ENCODE data around the gene ZBTB7C. TPM values are rescaled to one million over a fixed set of nuclear protein-coding genes. Genes with fewer than 3 reads are reported as not detected.

ZBTB7C gene
- total and polyA plus RNA-seq, 2 experiments from 2014 or later = 2.3 to 5.5 TPM

DNA sequence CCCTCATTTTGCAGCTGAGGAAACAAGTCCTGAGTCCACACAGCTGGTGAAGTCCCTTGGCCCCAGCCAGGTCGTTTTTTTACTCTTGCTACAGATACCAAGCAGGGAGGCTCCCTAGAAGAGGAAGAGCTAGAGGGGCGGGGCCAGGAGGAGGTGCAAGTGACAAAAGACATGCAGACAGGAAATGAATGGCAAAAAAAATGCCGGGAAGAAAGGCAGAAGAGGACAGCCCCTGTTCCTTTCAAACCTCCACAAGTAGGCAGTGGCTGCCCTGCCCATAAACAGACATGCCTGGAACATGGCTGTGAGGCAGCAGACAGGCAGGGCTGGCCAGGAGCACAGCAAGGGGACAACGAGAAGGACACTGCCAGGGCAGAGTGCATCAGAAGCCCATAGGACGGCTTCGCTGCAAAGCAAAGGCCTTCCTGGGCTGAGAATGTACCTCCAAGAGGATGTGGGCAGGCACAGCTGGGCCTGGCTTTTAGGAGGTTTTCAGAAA lies 108.7 kb downstream of the ZBTB7C start:
- Histone ChIP-seq H3K27me3 (no peaks in the 10 kb centered on the region), H3K27ac (no peak overlapping the region), H3K9me3 (ENCODE audit: low read depth) (no peaks in the 10 kb centered on the region), H3K4me1 (ENCODE audit: low read depth) (peaks cover 22% of the 10 kb centered on the region), H3K4me3 (no peak overlapping the region), H3K36me3 (no peaks in the 10 kb centered on the region)
- TF ChIP-seq, protein P1, sequence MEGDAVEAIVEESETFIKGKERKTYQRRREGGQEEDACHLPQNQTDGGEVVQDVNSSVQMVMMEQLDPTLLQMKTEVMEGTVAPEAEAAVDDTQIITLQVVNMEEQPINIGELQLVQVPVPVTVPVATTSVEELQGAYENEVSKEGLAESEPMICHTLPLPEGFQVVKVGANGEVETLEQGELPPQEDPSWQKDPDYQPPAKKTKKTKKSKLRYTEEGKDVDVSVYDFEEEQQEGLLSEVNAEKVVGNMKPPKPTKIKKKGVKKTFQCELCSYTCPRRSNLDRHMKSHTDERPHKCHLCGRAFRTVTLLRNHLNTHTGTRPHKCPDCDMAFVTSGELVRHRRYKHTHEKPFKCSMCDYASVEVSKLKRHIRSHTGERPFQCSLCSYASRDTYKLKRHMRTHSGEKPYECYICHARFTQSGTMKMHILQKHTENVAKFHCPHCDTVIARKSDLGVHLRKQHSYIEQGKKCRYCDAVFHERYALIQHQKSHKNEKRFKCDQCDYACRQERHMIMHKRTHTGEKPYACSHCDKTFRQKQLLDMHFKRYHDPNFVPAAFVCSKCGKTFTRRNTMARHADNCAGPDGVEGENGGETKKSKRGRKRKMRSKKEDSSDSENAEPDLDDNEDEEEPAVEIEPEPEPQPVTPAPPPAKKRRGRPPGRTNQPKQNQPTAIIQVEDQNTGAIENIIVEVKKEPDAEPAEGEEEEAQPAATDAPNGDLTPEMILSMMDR (IDR thresholded peaks at IDR 0.05; ENCODE audit: low read depth, low read length) = no peak
- peak in 1 of 2 donors; percentile 30 for DNase-seq (ENCODE audit: low read depth in 1 of 2, low spot score in 1 of 2)

DNA sequence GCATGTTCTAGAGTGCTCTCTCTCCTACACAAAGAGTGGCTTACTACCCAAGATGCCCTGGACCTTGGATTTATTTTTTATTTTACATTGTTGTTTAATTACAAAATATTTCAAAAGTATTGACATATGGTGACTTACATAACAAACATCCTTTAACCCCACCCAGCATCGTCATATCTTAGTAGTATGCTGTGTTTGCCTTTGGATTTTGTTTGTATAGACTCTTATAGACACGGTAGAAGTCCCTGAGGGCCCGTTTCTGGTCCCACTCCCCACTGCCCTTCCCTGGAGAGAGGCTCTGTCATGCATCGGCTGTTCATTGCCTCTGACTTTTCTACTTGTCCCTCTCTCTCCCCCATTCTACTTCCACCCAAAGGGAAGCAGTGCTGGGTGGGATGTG lies 112.0 kb downstream of the ZBTB7C start:
- DNase-seq (ENCODE audit: low read depth in 1 of 2, low spot score in 1 of 2) = no peak
- no peak overlapping the region for H3K27ac ChIP-seq
- no peaks in the 10 kb centered on the region for H3K36me3 ChIP-seq
- H3K27me3 ChIP-seq = no peaks in the 10 kb centered on the region
- H3K4me1 ChIP-seq (ENCODE audit: low read depth) = peaks cover 8% of the 10 kb centered on the region
- no peak overlapping the region for H3K4me3 ChIP-seq
- H3K9me3 ChIP-seq (ENCODE audit: low read depth) = no peaks in the 10 kb centered on the region
- TF ChIP-seq, protein P1 (IDR thresholded peaks at IDR 0.05; ENCODE audit: low read depth, low read length) = no peak

DNA sequence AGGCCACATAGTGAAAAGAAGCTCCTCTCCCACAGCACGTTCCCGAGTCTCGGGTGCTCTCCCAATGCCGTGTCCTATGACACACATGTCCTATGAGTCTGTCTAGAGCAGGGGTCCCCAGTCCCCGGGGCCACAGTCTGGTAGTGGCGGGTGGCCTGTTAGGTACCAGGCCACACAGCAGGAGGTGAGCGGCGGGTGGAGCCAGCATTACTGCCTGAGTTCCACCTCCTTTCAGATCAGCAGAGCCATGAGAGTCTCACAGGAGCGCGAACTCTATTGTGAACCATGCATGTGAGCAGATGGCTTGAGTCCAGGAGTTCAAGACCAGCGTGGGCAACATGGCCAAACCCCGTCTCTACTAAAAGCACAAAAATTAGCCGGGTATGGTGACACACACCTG lies 112.6 kb downstream of the ZBTB7C start:
- Histone ChIP-seq H3K9me3 (ENCODE audit: low read depth) (no peaks in the 10 kb centered on the region), H3K4me1 (ENCODE audit: low read depth) (peaks cover 8% of the 10 kb centered on the region), H3K36me3 (no peaks in the 10 kb centered on the region), H3K27me3 (no peaks in the 10 kb centered on the region), H3K27ac (no peak overlapping the region), H3K4me3 (no peak overlapping the region)
- no peak for DNase-seq (ENCODE audit: low read depth in 1 of 2, low spot score in 1 of 2)
- TF ChIP-seq, protein P1 (IDR thresholded peaks at IDR 0.05; ENCODE audit: low read depth, low read length) = no peak

DNA sequence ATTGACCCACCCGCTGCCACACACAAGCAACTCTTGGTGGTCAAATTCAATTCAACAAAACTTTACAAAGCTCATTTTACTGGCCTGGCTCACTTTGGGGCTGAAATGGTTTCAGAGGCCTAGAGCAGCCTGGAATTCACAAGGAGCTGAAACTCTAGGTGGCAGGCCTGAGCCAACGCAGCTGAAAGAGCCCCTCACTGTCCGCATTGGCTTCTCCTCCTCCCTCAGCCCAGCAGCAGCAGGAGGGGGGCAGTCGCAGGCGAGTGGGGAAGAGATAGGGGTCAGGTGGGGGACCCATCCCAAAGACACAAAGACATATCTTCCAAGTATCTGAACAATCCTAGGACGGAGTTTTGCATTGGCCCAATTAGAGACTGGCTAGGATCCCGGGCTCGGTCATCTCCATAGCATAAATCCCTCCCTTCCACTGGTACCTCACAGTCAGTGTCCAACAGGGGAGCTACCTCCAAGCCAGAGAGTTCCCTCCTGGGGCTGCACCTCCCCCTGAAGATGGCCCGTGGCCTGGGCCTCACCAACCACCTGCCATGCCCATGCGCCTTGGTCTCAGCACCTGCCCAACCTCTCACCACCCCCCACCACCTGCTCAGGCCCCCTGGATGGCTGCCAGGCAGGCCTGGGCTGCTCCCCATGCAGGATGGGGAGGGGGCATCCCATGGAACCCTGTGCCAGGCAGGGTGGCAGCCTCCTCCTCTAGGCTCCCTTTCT lies 113.4 kb downstream of the ZBTB7C start:
- peak; percentile 34 to 60 for DNase-seq (ENCODE audit: low read depth in 1 of 2, low spot score in 1 of 2)
- Histone ChIP-seq H3K4me1 (ENCODE audit: low read depth) (peaks cover 5% of the 10 kb centered on the region), H3K4me3 (no peak overlapping the region), H3K27ac (no peak overlapping the region), H3K36me3 (no peaks in the 10 kb centered on the region), H3K27me3 (no peaks in the 10 kb centered on the region), H3K9me3 (ENCODE audit: low read depth) (no peaks in the 10 kb centered on the region)
- TF ChIP-seq, protein P1 (IDR thresholded peaks at IDR 0.05; ENCODE audit: low read depth, low read length) = peak; percentile 52

DNA sequence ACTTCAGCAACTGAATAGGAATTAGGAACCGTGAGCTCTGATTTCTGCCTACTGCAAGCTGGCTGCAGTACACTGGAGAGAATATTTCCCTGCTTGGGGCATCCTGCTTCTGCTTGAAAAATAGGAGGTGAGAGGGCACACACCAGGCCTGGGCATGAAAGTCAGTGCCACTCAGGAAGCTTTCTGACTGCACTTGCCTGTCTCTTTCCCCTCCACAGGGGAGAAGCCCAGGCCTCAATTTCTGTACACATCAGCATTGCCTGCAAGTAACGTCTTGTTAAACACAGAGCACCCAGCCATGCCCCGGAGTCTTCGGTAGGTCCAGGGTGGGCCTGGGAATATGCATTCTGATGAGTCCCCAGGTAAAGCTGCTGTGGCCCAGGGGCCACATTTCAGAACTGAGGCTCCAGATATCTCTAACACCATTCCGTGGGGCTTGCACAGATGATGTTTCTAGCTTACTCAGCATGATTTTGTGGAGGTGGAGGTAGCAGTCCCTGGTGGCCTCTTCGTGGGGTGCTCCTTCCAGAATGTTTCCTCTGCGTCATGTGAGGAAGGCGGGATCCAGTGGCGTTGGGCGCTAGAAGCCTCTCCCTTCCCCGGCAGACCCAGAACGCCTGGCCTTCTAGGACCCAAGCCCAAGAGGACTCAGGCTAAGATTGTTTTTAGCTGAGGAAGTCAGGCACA lies 114.1 kb downstream of the ZBTB7C start:
- TF ChIP-seq, protein P1 (IDR thresholded peaks at IDR 0.05; ENCODE audit: low read depth, low read length) = no peak
- DNase-seq (ENCODE audit: low read depth in 1 of 2, low spot score in 1 of 2) = no peak
- no peaks in the 10 kb centered on the region for H3K4me1 ChIP-seq (ENCODE audit: low read depth)

More for the DNA sequence above, 114.1 kb downstream of the ZBTB7C start:
- H3K27ac ChIP-seq = no peak overlapping the region
- H3K4me3 ChIP-seq = no peak overlapping the region
- H3K36me3 ChIP-seq = no peaks in the 10 kb centered on the region
- H3K27me3 ChIP-seq = no peaks in the 10 kb centered on the region
- H3K9me3 ChIP-seq (ENCODE audit: low read depth) = no peaks in the 10 kb centered on the region

Data from cardiac muscle cell (in vitro differentiated cells and primary cell).